ENCODE measurements around the gene KRTAP9-9. TPM values are rescaled to one million over a fixed set of nuclear protein-coding genes. Genes with fewer than 3 reads are reported as not detected.

The KRTAP9-9 gene
- total RNA-seq, 1 donor from 2014 or later = not detected

DNA sequence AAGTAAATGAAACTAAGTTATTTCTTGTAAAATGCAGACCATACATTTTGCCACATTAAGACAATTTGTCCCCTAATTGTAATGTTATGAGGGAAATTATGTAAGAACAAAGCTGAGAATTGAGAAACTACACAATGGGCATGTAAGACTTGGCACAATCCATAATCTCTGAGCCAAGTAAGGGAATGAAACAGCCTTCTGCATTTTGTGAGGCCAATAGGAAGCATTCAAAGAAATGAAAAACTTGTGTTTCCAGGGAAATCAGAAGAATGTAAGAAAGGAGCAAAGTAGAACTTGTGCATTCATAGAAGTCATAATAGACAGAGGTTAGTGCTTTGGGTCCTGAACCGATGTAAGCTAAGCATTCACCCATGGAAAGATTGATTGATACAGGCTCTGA is 3.9 kb upstream of the KRTAP9-9 start:
- Histone ChIP-seq H3K4me1 (no peaks in the 10 kb centered on the region), H3K36me3 (no peaks in the 10 kb centered on the region), H3K27ac (no peak overlapping the region), H3K27me3 (ENCODE audit: low read depth) (no peaks in the 10 kb centered on the region), H3K9me3 (no peaks in the 10 kb centered on the region), H3K4me3 (no peak overlapping the region)
- ATAC-seq (no peak), DNase-seq (no peak)
- intact Hi-C loops (cut with DNase I) = no loop called here
- TF ChIP-seq, protein P1, sequence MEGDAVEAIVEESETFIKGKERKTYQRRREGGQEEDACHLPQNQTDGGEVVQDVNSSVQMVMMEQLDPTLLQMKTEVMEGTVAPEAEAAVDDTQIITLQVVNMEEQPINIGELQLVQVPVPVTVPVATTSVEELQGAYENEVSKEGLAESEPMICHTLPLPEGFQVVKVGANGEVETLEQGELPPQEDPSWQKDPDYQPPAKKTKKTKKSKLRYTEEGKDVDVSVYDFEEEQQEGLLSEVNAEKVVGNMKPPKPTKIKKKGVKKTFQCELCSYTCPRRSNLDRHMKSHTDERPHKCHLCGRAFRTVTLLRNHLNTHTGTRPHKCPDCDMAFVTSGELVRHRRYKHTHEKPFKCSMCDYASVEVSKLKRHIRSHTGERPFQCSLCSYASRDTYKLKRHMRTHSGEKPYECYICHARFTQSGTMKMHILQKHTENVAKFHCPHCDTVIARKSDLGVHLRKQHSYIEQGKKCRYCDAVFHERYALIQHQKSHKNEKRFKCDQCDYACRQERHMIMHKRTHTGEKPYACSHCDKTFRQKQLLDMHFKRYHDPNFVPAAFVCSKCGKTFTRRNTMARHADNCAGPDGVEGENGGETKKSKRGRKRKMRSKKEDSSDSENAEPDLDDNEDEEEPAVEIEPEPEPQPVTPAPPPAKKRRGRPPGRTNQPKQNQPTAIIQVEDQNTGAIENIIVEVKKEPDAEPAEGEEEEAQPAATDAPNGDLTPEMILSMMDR (IDR thresholded peaks at IDR 0.05) = no peak

DNA sequence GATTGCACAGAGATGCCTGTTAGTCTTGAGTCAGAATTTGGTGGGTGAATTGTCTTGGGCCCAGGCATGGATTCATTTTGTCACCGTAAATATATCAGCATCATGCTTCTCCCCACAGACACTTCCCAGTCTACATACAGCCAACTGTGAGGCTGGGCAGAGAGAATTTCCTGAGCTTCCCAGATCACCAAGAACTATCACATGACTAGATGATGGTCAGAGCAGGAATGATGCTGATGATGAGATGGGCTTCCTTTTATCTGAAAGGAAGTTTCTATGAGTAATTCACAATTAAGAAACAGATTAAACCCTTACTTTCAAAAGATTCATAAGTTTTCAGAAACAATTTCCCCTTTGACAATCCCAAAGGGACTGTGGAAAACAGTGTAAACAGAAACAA is 323 bp upstream of the KRTAP9-9 start:
- H3K9me3 ChIP-seq = no peaks in the 10 kb centered on the region
- ATAC-seq (no peak), DNase-seq (no peak)
- peaks cover 12% of the 10 kb centered on the region for H3K27me3 ChIP-seq (ENCODE audit: low read depth)
- no peak overlapping the region for H3K27ac ChIP-seq
- TF ChIP-seq, protein P1 (IDR thresholded peaks at IDR 0.05) = no peak
- H3K36me3 ChIP-seq = no peaks in the 10 kb centered on the region
- H3K4me1 ChIP-seq = no peaks in the 10 kb centered on the region
- H3K4me3 ChIP-seq = no peak overlapping the region
- intact Hi-C loops (cut with DNase I) = no loop called here

DNA sequence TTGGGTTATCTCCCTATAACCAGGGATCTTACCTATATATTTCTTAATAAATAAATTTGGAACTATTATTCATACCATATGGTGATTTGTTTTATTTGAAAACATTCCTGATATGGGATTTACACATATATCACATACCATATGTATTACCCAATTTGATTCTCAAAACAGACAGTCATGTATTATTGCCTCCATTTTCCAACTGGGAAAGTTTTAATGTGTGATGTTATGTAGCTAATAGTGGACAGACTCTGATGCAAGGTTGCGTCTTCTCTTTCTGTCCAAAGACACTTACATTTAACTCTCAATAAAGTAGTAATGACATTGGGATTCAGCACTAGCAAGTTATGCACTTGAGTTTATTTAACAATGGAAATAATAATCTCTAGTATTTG is 1.1 kb downstream of the KRTAP9-9 start:
- Histone ChIP-seq H3K9me3 (no peaks in the 10 kb centered on the region), H3K4me3 (no peak overlapping the region), H3K27ac (no peak overlapping the region), H3K4me1 (no peaks in the 10 kb centered on the region), H3K36me3 (no peaks in the 10 kb centered on the region), H3K27me3 (ENCODE audit: low read depth) (peaks cover 16% of the 10 kb centered on the region)
- intact Hi-C loops (cut with DNase I) = no loop called here
- DNase-seq (no peak), ATAC-seq (no peak)
- TF ChIP-seq, protein P1 (IDR thresholded peaks at IDR 0.05) = no peak

DNA sequence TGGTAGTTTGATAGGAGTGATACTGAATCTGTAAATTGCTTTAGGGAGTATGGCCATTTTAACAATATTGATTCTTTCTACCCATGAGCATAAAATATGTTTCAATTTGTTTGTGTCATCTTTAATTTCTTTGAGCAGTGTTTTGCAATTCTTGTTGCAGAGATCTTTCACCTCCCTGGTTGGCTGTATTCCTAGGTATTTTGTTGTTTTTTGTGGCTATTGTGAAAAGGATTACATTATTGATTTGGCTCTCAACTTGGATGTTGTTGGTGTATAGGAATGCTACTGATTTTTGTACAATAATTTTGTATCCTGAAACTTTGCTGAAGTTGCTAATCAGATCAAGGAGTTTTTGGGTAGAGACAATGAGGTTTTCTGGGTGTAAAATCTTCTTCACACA is 3.2 kb downstream of the KRTAP9-9 start:
- intact Hi-C loops (cut with DNase I) = no loop called here
- H3K27me3 ChIP-seq (ENCODE audit: low read depth) = peaks cover 16% of the 10 kb centered on the region
- H3K27ac ChIP-seq = no peak overlapping the region
- H3K9me3 ChIP-seq = no peaks in the 10 kb centered on the region
- TF ChIP-seq, protein P1 (IDR thresholded peaks at IDR 0.05) = no peak
- H3K4me1 ChIP-seq = no peaks in the 10 kb centered on the region
- H3K36me3 ChIP-seq = no peaks in the 10 kb centered on the region
- no peak overlapping the region for H3K4me3 ChIP-seq
- no peak for DNase-seq
- ATAC-seq = no peak

DNA sequence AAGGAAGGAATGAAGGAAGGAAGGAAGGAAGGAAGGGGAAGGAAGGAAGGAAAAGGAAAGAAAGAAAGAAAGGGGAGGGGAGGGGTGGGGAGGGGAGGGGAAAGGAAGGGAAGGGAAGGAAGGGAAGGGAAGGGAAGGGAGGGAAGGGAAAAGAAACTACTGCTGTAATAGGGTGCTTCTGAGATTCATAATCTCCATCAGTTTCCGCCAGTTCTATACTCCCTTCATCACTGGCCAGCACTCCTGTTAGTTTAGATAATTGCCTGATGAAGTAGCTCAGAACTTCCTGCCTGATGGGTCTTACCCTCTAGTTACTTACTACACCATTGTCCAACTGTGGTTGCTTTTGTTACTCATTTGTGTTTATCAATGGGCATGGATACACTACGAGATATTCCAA is 8.0 kb downstream of the KRTAP9-9 start:
- DNase-seq (no peak), ATAC-seq (no peak)
- H3K27ac ChIP-seq = no peak overlapping the region
- H3K27me3 ChIP-seq (ENCODE audit: low read depth) = peaks cover 18% of the 10 kb centered on the region
- no peak overlapping the region for H3K4me3 ChIP-seq
- intact Hi-C loops (cut with DNase I) = no loop called here
- TF ChIP-seq, protein P1 (IDR thresholded peaks at IDR 0.05) = no peak
- no peaks in the 10 kb centered on the region for H3K9me3 ChIP-seq
- no peaks in the 10 kb centered on the region for H3K36me3 ChIP-seq
- H3K4me1 ChIP-seq = no peaks in the 10 kb centered on the region

DNA sequence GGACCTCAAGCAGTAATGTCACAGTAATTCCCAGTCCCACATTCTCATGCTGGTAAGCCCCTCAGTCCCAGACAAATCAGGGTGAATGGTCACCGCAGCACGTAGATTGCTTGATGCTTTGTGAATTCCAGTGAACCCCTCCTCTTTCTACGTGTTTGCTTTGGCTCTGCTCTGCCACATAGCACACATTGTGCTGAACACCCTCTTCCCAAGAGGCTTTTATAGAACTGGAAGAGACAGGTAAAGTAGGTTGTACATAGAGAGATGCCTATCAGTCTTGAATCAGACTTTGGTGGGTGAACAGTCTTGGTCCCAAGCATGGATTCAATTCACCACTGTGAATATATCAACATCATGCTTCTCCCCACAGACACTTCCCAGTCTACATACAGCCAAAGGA is 9.4 kb downstream of the KRTAP9-9 start:
- intact Hi-C loops (cut with DNase I) = no loop called here
- ATAC-seq (no peak), DNase-seq (no peak)
- Histone ChIP-seq H3K4me3 (no peak overlapping the region), H3K9me3 (no peaks in the 10 kb centered on the region), H3K36me3 (no peaks in the 10 kb centered on the region), H3K27me3 (ENCODE audit: low read depth) (peaks cover 12% of the 10 kb centered on the region), H3K27ac (no peak overlapping the region), H3K4me1 (no peaks in the 10 kb centered on the region)
- TF ChIP-seq, protein P1 (IDR thresholded peaks at IDR 0.05) = no peak
